Stimulated activated naive CD8-positive, alpha-beta T cell treated with anti-CD3 and anti-CD28 coated beads, Interleukin-15, Interleukin-2, amounts not matched to agents 100 ng/mL and 50 ng/mL, for 24 hours (primary cell): ENCODE measurements around the gene MICALL2.
A peak's percentile ranks its signal among the peaks of the same experiment; 100 is the strongest.

ENCODE experiments used
- H3K27ac Mint-ChIP-seq: one replicate; pipeline ENCODE4 v1.8.0; 2021; ENCODE audit warnings: mild to moderate bottlenecking, mixed read lengths
- H3K27me3 Mint-ChIP-seq: one replicate; pipeline ENCODE4 v1.8.0; 2021; ENCODE audit warnings: mixed read lengths
- H3K36me3 Mint-ChIP-seq: one replicate; pipeline ENCODE4 v1.8.0; 2021; ENCODE audit warnings: low read depth, mixed read lengths
- H3K4me1 Mint-ChIP-seq: one replicate; pipeline ENCODE4 v1.8.0; 2021; ENCODE audit warnings: low read depth, mixed read lengths
- H3K4me3 Mint-ChIP-seq: one replicate; pipeline ENCODE4 v1.8.0; 2021; ENCODE audit warnings: mild to moderate bottlenecking, mixed read lengths
- H3K9me3 Mint-ChIP-seq: one replicate; pipeline ENCODE4 v1.8.0; 2021; ENCODE audit warnings: mixed read lengths

MICALL2 gene

GRCh38 chr7:1458683-1459511 is at the start of gene MICALL2:
MICALL2 (minus strand) TSS chr7:1459470; CDS start chr7:1459326, 144 bp downstream.
- H3K4me3 Mint-ChIP-seq, result peak within 1 kb of the TSS; percentile 68
- no peaks in the 10 kb centered on the region for H3K9me3 Mint-ChIP-seq
- no peaks in the 10 kb centered on the region for H3K27me3 Mint-ChIP-seq
- no peak within 1 kb of the TSS for H3K27ac Mint-ChIP-seq
- H3K36me3 Mint-ChIP-seq, result no peaks in the 10 kb centered on the region
- H3K4me1 Mint-ChIP-seq, result peaks cover 7% of the 10 kb centered on the region

- H3K4me1 Mint-ChIP-seq, result peaks cover 63% of the 10 kb centered on the region
- no peak overlapping the region for H3K27ac Mint-ChIP-seq
- no peaks in the 10 kb centered on the region for H3K36me3 Mint-ChIP-seq
- H3K4me3 Mint-ChIP-seq, result no peak overlapping the region
- H3K9me3 Mint-ChIP-seq, result no peaks in the 10 kb centered on the region
- no peaks in the 10 kb centered on the region for H3K27me3 Mint-ChIP-seq
Observed at GRCh38 chr7:1508277-1508758, 49.0 kb upstream of the MICALL2 start.

- Mint-ChIP-seq H3K4me1 (peaks cover 55% of the 10 kb centered on the region), H3K9me3 (no peaks in the 10 kb centered on the region), H3K27ac (peak overlapping the region; percentile 49), H3K4me3 (peak overlapping the region; percentile 89), H3K36me3 (peaks cover 11% of the 10 kb centered on the region), H3K27me3 (no peaks in the 10 kb centered on the region)
Observed at GRCh38 chr7:1505731-1506550, 46.7 kb upstream of the MICALL2 start.

- no peaks in the 10 kb centered on the region for H3K27me3 Mint-ChIP-seq
- H3K4me1 Mint-ChIP-seq, result peaks cover 48% of the 10 kb centered on the region
- no peaks in the 10 kb centered on the region for H3K9me3 Mint-ChIP-seq
- peak within 1 kb of the TSS; percentile 87 for H3K27ac Mint-ChIP-seq
- peaks cover 17% of the 10 kb centered on the region for H3K36me3 Mint-ChIP-seq
- H3K4me3 Mint-ChIP-seq, result peak within 1 kb of the TSS; percentile 89
Observed at GRCh38 chr7:1503816-1504775, 44.8 kb upstream of the MICALL2 start, which contains the start of gene INTS1. INTS1 (minus strand) TSS chr7:1504389; CDS start chr7:1503960, 429 bp downstream.

- Mint-ChIP-seq H3K4me3 (peak overlapping the region; percentile 89), H3K9me3 (no peaks in the 10 kb centered on the region), H3K4me1 (peaks cover 44% of the 10 kb centered on the region), H3K36me3 (peaks cover 17% of the 10 kb centered on the region), H3K27ac (peak overlapping the region; percentile 78), H3K27me3 (no peaks in the 10 kb centered on the region)
Observed at GRCh38 chr7:1503390-1503789, 44.1 kb upstream of the MICALL2 start.

GRCh38 chr7:1502845-1503244 is 43.6 kb upstream of the MICALL2 start:
- Mint-ChIP-seq H3K9me3 (no peaks in the 10 kb centered on the region), H3K27ac (peak overlapping the region; percentile 78), H3K36me3 (peaks cover 17% of the 10 kb centered on the region), H3K4me1 (peaks cover 41% of the 10 kb centered on the region), H3K4me3 (peak overlapping the region; percentile 89), H3K27me3 (no peaks in the 10 kb centered on the region)

GRCh38 chr7:1501487-1502270 is 42.4 kb upstream of the MICALL2 start:
- Mint-ChIP-seq H3K9me3 (no peaks in the 10 kb centered on the region), H3K27me3 (no peaks in the 10 kb centered on the region), H3K4me1 (peaks cover 32% of the 10 kb centered on the region), H3K36me3 (peaks cover 22% of the 10 kb centered on the region), H3K27ac (no peak overlapping the region), H3K4me3 (peak overlapping the region; percentile 89)

- Mint-ChIP-seq H3K27ac (no peak overlapping the region), H3K9me3 (no peaks in the 10 kb centered on the region), H3K4me1 (peaks cover 22% of the 10 kb centered on the region), H3K36me3 (peaks cover 26% of the 10 kb centered on the region), H3K4me3 (no peak overlapping the region), H3K27me3 (no peaks in the 10 kb centered on the region)
Observed at GRCh38 chr7:1500064-1500807, 41.0 kb upstream of the MICALL2 start.

GRCh38 chr7:1499367-1500029 is 40.2 kb upstream of the MICALL2 start:
- Mint-ChIP-seq H3K36me3 (peaks cover 26% of the 10 kb centered on the region), H3K9me3 (no peaks in the 10 kb centered on the region), H3K27ac (no peak overlapping the region), H3K4me3 (no peak overlapping the region), H3K27me3 (no peaks in the 10 kb centered on the region), H3K4me1 (peaks cover 21% of the 10 kb centered on the region)

- Mint-ChIP-seq H3K27me3 (no peaks in the 10 kb centered on the region), H3K36me3 (peaks cover 26% of the 10 kb centered on the region), H3K4me3 (no peak overlapping the region), H3K27ac (no peak overlapping the region), H3K4me1 (peaks cover 18% of the 10 kb centered on the region), H3K9me3 (no peaks in the 10 kb centered on the region)
Observed at GRCh38 chr7:1498370-1499305, 39.4 kb upstream of the MICALL2 start.

- no peak overlapping the region for H3K4me3 Mint-ChIP-seq
Observed at GRCh38 chr7:1497293-1497927, 38.1 kb upstream of the MICALL2 start.

More at GRCh38 chr7:1497293-1497927, 38.1 kb upstream of the MICALL2 start:
- peaks cover 7% of the 10 kb centered on the region for H3K4me1 Mint-ChIP-seq
- H3K27me3 Mint-ChIP-seq, result no peaks in the 10 kb centered on the region
- H3K9me3 Mint-ChIP-seq, result no peaks in the 10 kb centered on the region
- peaks cover 27% of the 10 kb centered on the region for H3K36me3 Mint-ChIP-seq
- H3K27ac Mint-ChIP-seq, result no peak overlapping the region
